Peyer's patch (tissue), 4 donors: Measurements from ENCODE around the gene KIRREL1. TPM values are rescaled to one million over a fixed set of nuclear protein-coding genes. Genes with fewer than 3 reads are reported as not detected.

ENCODE experiments used
- DNase-seq, 3 donors: peaks; one replicate each; pipeline ENCODE4 v3.0.0-alpha.2; 2017 to 2019
- H3K27ac ChIP-seq, 4 donors: fragments of 200-600 bp; sonication (generic); one replicate each; pipeline ENCODE4 v1.5.1; 2016 to 2019
- H3K27me3 ChIP-seq, 2 donors: fragments of 200-600 bp; sonication (generic); one replicate each; pipeline ENCODE4 v1.5.1; 2019
- H3K36me3 ChIP-seq, 3 donors: fragments of 200-600 bp; sonication (generic); one replicate each; pipeline ENCODE4 v1.5.1; 2016 to 2019
- H3K4me1 ChIP-seq, 4 donors: fragments of 200-600 bp; sonication (generic); one replicate each; pipeline ENCODE4 v1.5.1; 2016 to 2019
- H3K4me3 ChIP-seq, 4 donors: fragments of 200-600 bp; sonication (generic); 1 replicate in 3 of 4; 2 replicates in 1 of 4; pipeline ENCODE4 v1.5.1; 2016 to 2019; ENCODE audit warnings: mild to moderate bottlenecking in 1 of 4
- H3K9me3 ChIP-seq, 4 donors: fragments of 200-600 bp; sonication (generic); one replicate each; pipeline ENCODE4 v1.5.1; 2016 to 2019; ENCODE audit warnings: mild to moderate bottlenecking in 1 of 4
- POLR2A ChIP-seq, 2 donors: fragments of 450-650 bp; IDR thresholded peaks; one replicate each; pipeline ENCODE4 v1.5.1; 2017; ENCODE audit warnings: antibody characterized with exemption in 2 of 2, mild to moderate bottlenecking in 2 of 2, moderate library complexity in 2 of 2
- total RNA-seq, 4 donors: library from RNA; depleted of rRNA; stranded (reverse); fragments of >200 nt; gene quantifications; one replicate each; pipeline ENCODE4 v1.1.0, GENCODE V29; 2016
- TF ChIP-seq, protein P1 (sequence below), 6 experiments: fragments of 450-650 bp in 4 of 6; fragments of 200-600 bp in 2 of 6; sonication (generic) in 1 of 6; IDR thresholded peaks; one replicate each; pipeline ENCODE4 v1.5.1; 2017 to 2019; ENCODE audit warnings: antibody characterized with exemption in 6 of 6, mild to moderate bottlenecking in 3 of 6, moderate library complexity in 1 of 6

The KIRREL1 gene
- total RNA-seq, 4 donors from 2014 or later: 2.8 to 29.7 (median 11.1) TPM

DNA sequence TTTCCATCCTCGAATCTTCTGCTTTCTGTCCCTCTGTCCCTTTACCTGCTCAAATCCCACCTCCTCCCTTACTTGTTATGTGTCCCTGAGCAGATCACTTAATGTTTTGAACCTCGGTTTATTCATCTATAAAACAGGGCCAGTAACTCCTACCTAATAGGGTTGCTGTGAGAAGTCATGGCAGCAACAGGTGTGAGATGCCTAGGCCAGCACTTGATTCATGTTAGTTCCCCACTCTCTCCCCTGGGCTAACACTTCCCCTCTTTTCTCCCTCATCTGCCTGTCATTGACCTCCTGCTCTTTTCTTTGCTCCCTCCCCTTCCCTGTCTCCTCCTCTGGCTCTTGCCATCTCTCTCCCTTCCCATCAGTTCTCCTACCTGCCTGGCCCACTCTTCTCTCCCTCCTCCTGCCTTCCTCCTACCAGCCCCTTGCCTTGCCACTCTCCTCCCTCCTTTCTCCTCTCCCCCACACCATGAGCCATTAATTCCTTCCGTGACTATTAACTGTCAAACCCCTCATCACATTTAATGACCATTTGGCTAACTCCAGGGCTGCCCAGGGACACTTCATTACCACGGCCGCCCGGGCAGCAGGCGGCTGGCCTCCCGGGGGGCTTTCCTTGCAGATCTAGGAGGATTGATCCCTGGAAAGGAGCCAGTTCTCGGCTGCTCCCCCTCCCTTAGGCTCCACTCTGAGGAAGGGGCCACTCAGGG, 96.6 kb downstream of the KIRREL1 start:
- TF ChIP-seq POLR2A (IDR thresholded peaks at IDR 0.05): no peak
- TF ChIP-seq, protein P1, sequence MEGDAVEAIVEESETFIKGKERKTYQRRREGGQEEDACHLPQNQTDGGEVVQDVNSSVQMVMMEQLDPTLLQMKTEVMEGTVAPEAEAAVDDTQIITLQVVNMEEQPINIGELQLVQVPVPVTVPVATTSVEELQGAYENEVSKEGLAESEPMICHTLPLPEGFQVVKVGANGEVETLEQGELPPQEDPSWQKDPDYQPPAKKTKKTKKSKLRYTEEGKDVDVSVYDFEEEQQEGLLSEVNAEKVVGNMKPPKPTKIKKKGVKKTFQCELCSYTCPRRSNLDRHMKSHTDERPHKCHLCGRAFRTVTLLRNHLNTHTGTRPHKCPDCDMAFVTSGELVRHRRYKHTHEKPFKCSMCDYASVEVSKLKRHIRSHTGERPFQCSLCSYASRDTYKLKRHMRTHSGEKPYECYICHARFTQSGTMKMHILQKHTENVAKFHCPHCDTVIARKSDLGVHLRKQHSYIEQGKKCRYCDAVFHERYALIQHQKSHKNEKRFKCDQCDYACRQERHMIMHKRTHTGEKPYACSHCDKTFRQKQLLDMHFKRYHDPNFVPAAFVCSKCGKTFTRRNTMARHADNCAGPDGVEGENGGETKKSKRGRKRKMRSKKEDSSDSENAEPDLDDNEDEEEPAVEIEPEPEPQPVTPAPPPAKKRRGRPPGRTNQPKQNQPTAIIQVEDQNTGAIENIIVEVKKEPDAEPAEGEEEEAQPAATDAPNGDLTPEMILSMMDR (IDR thresholded peaks at IDR 0.05): no peak
- no peaks in the 10 kb centered on the region for H3K9me3 ChIP-seq
- H3K4me1 ChIP-seq: no peaks in the 10 kb centered on the region
- peak in 1 of 3 donors; percentile 7 for DNase-seq
- H3K4me3 ChIP-seq: no peak overlapping the region
- peaks cover 0 to 22% (median 0%) of the 10 kb centered on the region in 3 donors for H3K36me3 ChIP-seq
- H3K27ac ChIP-seq: no peak overlapping the region
- no peaks in the 10 kb centered on the region for H3K27me3 ChIP-seq

DNA sequence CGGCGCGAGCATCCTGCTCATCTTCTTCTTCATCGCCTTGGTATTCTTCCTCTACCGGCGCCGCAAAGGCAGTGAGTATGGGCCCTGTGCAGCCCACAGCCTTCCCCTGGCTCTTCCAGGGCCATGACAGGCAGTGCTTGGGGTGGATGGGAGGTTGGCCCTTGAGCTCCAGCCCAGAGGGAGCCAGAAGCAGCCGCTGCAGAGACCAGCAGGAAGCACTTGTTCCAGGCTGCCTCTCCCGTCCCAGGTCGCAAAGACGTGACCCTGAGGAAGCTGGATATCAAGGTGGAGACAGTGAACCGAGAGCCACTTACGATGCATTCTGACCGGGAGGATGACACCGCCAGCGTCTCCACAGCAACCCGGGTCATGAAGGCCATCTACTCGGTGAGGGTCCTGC, 99.9 kb downstream of the KIRREL1 start:
- Histone ChIP-seq H3K36me3 (peaks cover 0 to 22% (median 0%) of the 10 kb centered on the region in 3 donors), H3K4me3 (no peak overlapping the region), H3K9me3 (no peaks in the 10 kb centered on the region), H3K4me1 (peaks cover 0 to under 1% (median 0%) of the 10 kb centered on the region in 4 donors), H3K27me3 (no peaks in the 10 kb centered on the region), H3K27ac (no peak overlapping the region)
- DNase-seq: no peak
- TF ChIP-seq, protein P1 (IDR thresholded peaks at IDR 0.05): no peak
- no peak for TF ChIP-seq POLR2A (IDR thresholded peaks at IDR 0.05)

- Histone ChIP-seq H3K36me3 (peaks cover 0 to 18% (median 0%) of the 10 kb centered on the region in 3 donors), H3K4me1 (peaks cover 0 to 6% (median 0%) of the 10 kb centered on the region in 4 donors), H3K27me3 (no peaks in the 10 kb centered on the region), H3K9me3 (no peaks in the 10 kb centered on the region), H3K4me3 (no peak overlapping the region), H3K27ac (no peak overlapping the region)
- TF ChIP-seq POLR2A (IDR thresholded peaks at IDR 0.05): no peak
- TF ChIP-seq, protein P1 (IDR thresholded peaks at IDR 0.05): no peak
- DNase-seq: no peak
These were observed 101.1 kb downstream of the KIRREL1 start for GRCh38 chr1:158094571-158094970.

DNA sequence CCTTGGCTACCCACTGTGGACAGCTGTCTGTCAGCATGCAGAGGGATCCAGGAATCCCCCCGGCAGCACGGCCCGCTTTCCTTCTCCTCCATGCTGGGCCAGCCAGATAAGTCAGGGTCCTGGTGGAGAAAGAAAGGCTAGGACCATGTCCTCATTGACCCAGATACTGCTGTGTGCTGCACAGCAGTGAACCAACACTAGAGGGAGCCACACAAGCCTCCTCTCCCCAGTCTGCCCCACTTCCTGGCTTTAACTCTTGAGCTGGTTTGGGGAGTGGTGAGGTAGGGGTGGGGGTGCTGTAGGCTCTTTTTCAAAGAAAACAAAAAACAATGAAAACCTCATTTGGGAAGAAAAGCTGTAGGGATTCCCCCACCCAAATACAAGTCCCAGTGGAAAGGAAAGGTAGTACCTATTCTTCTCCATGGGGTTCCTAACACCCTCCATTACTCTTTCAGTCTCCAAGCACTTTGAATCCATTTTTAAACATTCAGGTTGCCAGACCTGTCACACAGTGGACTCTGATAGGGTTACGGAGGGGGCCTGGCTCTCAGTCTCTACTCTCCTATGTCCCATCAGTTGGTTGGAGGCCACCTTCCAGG, 102.4 kb downstream of the KIRREL1 start:
- Histone ChIP-seq H3K27me3 (no peaks in the 10 kb centered on the region), H3K9me3 (no peaks in the 10 kb centered on the region), H3K36me3 (peaks cover 0 to 9% (median 0%) of the 10 kb centered on the region in 3 donors), H3K4me3 (no peak overlapping the region), H3K4me1 (peaks cover 0 to 6% (median 0%) of the 10 kb centered on the region in 4 donors), H3K27ac (no peak overlapping the region)
- TF ChIP-seq POLR2A (IDR thresholded peaks at IDR 0.05): no peak
- TF ChIP-seq, protein P1 (IDR thresholded peaks at IDR 0.05): peak; percentile 9 to 87 (median 70)
- DNase-seq: peak in 2 of 3 donors; percentile 59 to 72

- Histone ChIP-seq H3K36me3 (no peaks in the 10 kb centered on the region), H3K27me3 (no peaks in the 10 kb centered on the region), H3K9me3 (no peaks in the 10 kb centered on the region), H3K27ac (peak overlapping the region in 1 of 4 donors; percentile 17), H3K4me1 (peaks cover 0 to 19% (median 0%) of the 10 kb centered on the region in 4 donors), H3K4me3 (no peak overlapping the region)
- DNase-seq: peak in 2 of 3 donors; percentile 62 to 73
- TF ChIP-seq POLR2A (IDR thresholded peaks at IDR 0.05): peak in 1 of 2 donors; percentile 76
- TF ChIP-seq, protein P1 (IDR thresholded peaks at IDR 0.05): no peak
These were observed 104.8 kb downstream of the KIRREL1 start for GRCh38 chr1:158098256-158098655.
